NCI-H748 (cell line): ENCODE data around the gene SLIT1.

Experiments
- DNase-seq: peaks from one replicate; lab custom pipeline; 2025; ENCODE audit not compliant: unreplicated experiment; lab: John Stamatoyannopoulos, UW

The SLIT1 gene

DNA sequence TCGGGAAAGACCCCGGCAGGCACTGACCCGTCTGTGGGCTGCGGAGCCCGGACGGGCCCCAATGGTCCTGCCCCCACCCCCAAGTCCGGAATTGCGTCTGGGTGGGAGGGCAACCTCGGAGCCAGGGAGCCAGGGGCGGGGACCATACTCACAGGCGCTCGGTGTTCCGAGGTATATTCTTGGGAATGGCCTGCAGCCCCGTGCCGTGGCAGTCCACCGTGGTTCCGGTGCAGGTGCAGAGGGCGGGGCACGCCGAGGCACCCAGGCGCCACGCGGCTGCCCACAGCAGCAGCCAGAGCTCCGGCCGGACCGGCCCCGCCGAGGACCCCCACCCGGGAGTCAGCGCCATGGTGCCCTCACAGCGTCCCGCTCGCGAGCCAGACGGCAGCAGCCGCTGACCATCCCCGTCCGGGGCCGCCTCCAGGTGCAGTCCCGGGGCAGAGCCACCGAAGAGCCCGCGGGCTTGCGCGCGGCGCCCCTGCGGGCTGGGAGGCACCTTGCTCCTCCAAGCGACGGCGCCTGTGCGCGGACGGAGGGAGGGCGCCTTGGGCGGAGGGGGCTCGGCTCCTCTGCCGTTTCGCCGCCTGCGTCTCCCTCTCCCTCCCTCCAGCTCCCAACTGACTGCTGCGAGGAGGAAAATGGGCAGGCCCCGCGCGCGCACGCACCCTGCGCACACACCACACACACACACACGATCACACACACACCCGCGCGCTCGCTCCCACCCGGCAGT, at the start of gene SLIT1:
SLIT1 (minus strand) TSS at position 634 of the 733 bp plus-strand sequence; CDS start at position 349, 285 bp downstream.
- DNase-seq: peak; percentile 64

DNA sequence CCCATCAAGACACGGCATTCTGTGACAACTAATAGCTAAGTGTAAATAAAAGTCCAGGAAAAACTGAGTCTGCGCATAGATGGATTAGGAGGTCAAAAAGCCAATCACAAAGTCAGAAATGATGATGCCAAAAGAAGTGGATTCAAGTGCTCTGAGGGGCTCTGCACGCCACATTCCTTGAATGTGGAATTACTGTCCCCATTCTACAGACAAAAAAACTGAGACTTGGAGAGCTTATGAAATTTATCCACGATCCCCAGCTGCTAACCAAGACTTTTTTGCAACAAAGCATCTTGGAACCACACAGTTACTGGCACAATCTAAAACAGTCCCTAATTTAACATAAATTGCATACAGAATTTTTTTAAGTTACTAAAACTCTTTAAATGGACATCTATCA, 49.6 kb upstream of the SLIT1 start:
- DNase-seq: no peak

DNA sequence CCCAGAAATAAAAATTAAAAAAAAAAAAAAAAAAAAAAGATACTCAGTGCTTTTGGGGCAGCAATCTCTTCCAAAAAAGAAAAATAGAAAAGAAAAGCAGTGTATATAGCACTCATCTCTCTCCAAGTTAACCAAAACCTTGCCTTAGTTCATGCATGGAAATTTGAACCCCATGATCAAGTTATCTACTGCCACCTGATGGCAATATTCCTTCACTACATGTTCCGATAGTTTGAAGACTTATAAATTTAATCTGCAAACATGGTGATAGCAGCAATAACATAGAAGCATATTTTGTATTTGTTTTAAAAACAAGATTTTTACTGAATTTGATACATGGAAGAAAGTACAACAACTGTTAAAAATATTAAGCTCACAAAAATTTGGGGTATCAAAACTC, 48.6 kb upstream of the SLIT1 start:
- peak; percentile 31 for DNase-seq

DNA sequence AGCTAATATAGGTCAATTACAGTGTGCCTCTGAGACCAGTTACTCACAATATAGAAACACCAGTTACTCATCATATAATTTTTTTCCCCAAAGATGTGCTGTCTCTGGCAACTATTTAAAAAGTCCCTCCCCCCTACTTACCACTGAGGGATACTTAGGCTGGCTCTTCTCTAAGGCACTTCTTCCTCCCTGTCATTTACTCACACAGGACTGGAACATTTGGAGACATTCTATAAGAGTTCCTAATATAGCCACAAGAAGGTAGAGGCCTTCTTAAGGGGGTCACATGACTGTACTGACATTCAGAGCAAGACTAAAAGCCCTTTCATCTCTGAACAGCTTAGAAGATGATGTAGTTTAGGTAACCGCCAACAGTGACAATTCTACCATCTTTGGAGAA, 44.4 kb upstream of the SLIT1 start:
- DNase-seq: no peak

DNA sequence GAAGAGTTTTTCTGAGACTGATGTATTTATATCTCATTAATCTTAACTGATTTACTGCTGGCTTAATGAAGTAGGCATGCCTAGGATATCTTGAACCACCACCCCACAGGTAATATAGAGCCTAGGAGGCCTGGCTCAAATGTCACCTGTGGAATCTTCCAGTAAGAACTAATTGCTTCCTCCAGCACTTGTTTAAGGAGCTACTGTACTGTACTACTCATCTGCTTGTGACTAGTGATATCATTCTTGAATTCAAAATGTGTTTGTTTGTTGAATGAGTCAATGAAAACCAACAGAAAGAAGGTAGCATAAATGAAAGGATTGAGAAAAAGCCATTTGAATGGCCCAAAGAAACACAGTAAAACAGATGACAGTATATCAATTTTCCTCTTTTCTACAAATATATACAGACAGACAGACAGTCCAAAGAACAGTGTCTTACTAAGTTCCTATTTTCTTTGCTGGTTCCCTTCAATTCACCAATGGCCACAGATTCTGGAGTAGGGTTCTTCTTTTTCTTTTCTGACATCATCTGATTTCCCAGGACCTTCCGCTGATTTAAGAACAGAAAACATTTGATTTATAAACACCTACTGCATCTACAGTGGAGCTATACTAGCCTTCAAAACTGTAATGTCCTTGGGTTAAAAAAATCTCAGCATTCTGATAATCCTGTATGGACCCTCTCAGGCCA, 43.7 kb upstream of the SLIT1 start:
- no peak for DNase-seq

DNA sequence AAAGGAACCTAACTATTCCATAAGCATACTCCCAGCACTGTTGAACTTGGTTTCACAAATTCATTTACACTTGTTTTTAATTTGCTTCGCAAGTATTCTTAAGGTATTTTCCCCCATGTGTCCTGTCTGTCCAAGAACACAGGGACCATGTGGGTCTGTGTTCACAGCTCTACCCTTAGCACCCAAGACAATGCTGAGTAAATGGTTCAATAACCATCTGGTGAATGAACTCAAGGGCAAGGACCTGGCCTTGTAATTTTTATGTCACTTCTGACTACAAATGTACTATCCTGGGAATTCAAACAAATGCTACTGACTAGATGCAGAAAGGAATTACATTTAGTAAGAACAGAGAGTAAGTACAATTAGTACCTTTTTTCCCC, 43.0 kb upstream of the SLIT1 start:
- no peak for DNase-seq

DNA sequence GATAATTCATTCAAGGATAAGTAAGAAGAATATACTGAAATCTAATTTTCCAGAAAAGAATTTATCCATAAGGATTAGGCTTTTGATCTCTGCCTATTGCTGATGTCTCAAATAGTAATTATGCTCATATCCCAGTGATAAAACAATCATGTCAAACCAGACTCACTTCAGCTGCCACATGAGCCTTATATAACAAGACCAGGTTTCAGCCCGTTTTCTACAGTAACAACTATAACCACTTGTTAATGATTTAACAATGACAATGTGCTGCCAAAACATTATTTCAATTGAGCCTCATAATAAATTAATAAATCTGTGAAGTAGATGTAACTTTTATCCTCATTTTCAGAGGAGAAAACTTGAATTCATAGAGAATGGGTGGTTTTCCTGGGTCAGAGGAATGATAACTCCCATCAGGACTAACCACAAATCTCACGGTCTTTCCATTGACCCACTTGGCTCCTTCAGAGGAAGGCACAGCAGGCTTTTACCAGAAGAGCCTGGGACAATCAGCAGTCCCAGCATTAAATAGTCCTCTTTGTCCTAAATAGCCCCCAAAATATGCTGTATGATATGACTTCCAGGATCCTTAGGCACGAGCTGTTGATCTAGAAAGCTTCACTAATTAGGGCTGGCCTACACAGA, 42.5 kb upstream of the SLIT1 start:
- no peak for DNase-seq

DNA sequence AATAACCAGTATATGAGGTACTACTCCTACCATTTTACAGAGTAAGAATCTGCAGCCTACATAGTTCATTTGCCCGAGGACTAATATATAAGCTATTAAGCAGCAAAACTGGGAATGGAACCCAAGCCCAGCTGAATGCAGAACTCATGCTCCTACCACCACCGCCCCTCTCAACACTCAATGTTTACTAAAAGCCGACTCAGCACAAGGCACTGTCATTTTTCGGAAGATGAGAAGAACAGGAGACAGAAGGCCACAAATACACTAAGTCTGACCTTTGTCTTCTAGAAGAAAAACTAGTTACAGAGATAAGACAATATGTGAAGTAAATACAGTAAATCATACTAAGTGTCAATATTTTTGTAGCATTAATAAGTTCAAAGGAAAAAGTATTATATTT, 40.6 kb upstream of the SLIT1 start:
- DNase-seq: no peak

DNA sequence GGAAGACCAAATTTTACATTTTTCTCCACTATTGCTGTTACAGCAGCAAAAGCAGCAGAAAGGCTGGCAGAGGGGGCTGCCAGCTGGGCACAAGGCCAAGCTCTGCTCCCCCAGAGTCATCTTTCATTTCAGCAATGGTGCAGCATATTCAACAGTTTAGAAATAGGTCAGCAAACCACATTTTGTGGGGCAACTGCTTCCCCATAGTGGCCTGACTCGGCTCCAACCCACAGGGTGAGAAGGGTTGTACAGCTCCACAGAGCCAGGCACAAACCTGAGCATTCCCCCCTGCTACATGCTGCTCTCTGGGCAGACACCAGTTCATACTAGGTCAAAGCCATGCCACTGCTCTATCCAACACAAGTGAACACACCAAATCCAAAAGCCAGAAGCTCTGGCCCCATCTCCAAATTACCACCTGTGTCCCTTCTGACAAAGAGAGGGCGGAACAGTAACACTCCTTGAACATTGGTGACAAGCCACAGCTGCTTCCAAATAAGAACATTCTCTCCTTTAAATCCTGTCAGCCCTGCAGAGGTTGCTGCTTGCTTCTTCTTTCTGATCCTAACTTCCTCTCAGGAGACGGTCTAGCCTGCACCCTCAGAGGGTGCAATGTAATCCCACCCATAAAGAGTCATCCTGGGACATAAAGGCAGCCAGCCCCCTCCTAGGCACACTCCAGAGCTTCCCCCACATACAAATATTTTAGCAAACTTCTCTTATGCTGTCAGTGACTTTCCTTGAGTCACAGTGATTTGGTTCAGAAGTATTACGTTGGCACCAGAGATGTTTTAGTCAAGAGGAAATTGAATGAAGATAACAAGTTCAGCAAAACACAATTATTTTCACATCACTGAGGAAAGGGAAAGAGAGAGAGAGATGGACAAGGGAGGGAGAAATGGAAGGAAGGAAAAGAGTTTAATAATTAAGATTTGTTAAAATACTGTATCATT, 39.0 kb upstream of the SLIT1 start:
- DNase-seq: no peak

DNA sequence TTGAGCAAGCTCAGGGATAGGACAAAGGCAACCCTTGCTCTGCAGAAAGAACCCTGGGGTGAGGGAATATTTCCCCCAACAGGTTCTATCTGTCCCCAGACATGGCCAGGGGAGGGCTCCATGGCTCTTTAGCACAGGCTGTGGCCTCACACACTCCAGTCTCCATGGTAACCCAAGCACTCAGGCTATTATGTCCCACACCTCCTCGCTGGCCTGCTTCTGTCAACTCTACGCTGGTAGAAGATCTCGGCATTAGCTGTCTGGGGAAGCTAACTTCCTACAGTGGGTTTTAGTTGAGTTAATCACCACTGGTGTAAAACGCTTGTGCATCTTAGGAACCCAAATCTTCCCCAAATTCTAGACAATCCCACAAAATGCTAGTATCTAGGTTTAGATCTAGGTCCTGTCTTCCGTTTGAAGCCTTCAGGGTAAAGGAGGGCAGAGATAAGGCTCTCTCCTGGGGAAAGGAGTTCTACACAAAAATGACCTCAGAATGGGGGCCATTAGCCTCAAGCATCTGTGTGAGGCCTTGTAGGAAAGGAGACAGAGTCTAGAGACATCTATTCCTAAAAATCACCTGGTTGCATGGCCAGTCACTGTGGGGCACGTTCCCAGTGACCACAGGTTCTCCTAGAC, 36.7 kb upstream of the SLIT1 start:
- peak; percentile 59 for DNase-seq

DNA sequence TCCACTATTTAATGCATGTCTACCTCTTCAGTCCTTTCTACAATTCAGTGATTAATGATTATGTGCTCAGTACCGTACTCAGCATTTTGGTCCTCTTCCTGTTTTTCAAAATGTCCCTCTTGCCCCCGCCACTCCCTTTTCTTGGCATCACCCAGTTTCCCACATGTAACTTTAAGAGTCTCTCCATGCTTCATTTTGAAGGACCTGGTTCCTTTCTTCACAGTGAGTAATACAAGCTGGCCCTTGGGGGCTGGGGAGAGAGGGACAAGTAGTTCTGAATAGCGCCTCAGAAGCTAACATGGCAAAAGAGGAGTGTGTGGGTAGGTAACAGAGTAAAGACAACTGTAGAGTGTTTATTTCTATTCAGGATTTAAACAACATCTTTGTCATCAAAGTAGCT, 34.6 kb upstream of the SLIT1 start:
- no peak for DNase-seq

DNA sequence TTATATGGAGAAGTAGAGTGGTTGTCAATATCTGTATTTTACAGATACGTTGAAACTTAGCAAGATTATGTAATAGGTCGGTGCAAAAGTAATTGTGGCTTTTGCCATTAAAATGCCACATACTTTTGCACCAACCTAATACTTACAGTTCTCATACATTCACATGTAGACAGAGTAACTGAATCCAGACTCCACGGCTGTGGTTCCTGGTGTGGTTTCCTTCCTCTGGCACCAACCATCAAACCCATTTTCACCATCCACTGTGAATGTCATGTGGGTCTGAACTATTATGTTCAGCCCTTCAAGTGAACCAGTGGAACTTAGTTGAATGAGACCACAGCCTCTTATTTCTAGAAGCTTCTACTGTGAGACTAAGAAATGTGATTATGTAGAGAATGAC, 31.5 kb upstream of the SLIT1 start:
- DNase-seq: no peak

DNA sequence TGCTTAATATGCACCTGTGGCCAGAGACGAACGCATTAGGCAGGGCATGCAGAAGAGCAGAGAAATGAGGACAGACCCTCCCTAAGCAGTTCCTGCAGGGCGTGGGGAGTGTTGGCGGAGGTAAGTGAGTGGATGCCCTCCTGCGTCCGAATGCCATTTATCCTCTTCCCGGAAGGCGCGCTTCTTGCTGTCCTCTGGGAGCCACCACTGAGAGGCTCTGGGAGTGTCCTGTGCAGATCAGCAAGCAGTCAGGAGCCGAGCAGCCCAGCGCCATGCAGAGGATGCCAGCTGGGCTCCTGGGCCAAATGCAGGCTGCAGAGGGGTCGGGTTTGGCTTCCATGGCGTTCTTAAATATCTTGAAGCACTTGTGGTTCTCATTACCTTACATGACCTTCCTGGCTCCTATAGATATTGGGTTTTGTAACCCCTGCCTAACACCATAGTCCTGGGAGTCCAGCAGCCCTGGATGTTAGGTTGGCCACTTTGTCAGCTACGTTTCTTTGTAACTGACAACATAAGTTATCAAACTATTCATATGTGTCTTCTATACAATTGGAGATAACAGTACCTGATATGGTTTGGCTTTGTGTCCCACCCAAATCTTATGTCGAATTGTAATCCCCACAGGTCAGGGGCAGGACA, 30.0 kb upstream of the SLIT1 start:
- no peak for DNase-seq

DNA sequence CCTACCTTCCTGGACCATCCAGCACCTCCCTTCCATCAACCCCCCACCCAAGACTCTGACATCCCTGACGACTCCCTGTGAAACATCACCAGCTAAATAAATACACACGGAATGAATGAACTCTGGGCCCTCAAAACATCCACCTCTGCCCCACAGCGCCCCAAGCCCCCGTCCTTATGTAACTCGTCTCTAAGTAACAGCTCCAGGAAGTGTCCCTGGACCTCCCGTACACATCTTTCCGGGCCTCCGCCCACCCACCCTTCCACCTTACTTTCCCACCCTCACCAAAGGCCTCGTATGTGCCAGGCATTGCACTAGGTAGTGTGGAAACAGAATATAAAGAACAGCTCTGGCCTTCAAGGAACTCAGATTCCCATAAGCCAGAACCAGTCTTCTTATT, 27.7 kb upstream of the SLIT1 start:
- DNase-seq: no peak

DNA sequence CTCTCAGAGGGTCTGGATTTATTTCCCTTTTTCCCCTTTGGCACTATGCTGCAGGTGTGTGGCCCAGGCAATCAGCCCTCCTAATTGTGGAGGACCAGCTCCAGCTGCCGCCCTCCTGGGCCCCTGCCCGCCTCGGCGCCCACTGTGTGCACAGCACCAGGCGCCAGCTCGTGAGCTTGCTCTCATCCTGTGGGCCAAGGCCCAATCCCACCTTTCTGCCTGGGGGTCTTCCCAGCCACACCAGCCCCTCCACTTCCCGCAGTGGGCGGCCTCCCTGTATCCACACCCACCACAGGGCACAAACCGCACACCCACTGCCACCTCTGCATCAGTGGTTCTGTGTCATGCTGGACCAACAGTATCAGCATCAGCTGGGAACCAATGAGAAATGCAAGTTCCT, 25.5 kb upstream of the SLIT1 start:
- no peak for DNase-seq

DNA sequence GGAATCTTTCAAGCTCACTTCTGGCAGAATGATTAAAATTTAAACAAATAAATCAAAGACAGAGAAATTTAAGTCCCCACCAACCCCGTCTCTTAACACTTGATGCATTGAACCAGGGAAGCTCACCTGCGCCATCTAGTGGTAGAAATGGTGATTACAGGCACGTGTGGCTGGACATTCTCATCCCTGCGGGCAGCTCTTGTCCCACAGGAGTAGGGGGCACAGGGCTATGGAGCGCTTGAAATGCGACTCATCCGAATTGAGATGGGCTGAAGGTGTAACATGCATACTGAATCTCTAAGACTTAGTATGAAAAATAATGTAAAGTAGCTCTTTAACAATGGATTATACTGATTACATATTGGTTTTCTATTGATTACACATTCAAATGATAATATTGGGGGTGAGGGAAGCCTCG, 24.8 kb upstream of the SLIT1 start:
- peak; percentile 52 for DNase-seq

DNA sequence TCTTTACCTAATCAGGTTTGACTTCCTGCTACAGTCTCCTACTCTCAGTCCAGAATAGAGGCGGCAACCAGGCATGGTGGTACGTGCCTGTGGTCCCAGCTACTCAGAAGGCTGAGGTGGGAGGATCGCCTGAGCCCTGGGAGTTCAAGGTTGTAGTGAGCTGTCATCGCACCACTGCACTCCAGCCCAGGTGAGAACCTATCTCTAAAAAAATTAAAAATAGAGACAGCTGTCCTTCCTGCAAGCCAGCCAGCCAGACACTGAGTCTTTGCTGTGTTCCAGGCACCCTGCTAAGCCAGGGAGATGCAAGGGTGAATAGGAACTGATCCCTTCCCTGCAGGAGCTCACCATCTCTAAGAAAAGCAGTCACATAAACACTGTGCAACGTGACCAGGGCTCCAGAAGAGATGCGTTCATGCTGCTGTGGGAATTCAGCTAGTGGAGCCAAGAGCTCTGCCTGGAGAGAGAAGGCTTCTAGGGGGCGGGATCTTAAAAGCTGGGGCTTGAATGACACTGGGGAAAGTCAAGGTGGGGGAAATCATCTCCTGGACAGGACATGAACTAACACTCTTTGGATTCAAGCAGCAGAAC, 22.1 kb upstream of the SLIT1 start:
- DNase-seq: no peak

DNA sequence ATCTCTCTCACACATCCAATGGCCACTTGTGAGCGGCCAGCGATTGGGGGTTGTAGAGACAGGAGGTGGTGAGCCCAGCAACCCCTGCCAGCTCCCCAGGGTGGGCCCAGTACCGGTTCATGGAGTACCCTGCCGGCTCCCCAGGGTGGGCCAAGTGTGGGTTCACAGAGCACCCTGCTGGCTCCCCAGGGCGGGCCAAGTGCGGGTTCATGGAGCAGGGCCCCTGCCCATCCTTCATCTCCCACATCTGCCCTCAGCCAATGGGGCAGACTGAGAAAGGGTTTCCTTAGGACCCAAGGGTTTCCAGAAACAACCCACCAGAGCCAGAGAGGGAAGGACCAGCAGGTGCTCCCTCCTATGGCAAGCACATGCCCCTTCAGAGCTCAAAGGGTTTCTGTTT, 21.4 kb upstream of the SLIT1 start:
- DNase-seq: no peak

DNA sequence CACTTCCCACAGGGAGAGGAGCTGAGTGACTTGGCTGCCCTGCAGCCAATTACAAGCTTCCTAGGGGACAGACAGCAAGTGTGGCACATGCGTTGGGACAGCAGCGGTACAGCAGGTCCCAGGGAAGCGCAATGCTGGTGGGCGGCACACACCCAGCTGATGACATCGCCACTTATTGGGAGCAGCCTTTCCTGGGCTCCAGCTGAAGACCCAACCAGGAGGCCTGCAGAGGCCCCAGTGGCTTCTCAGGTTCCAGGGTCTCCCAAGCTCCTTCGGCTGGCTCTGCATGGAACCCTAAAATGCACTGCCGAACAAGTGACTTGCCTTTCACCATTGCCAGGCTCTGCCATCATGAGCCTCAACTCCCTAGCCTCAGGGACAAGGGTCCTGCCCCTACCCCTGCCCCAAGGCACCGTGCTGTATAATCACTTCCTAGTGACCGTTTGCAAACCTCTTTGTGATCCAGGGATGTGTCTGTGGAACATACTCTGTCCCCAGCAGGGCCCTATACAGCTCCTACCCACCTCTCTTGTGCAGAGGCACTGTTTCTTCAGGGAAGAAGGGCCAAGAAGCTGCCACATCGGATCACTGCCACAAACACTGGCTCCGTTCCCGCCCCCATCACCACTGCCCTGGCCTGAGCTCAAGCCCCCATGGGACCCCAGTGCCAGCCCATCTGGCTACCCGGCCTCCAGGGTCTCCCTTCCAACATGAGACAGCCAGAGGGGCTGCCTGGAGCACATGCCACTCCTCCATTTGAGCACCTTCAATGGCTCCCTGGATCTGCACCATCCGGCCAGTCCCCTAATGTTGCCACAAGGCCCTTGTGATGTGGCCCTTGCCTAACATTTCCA, 19.3 kb upstream of the SLIT1 start:
- peak; percentile 5 for DNase-seq
